GM18507 (cell line): ENCODE measurements around the gene LIME1.

Experiments used
- DNase-seq: peaks from one replicate; pipeline ENCODE4 v3.0.0; 2011; ENCODE audit warnings: low read depth; ENCODE audit not compliant: insufficient read length; ENCODE audit errors: extremely low spot score
- FAIRE-seq: peaks from 2 replicates; lab custom pipeline; 2011; peaks lifted over from hg19 to GRCh38; lab: Jason Lieb, UNC

Gene LIME1

DNA sequence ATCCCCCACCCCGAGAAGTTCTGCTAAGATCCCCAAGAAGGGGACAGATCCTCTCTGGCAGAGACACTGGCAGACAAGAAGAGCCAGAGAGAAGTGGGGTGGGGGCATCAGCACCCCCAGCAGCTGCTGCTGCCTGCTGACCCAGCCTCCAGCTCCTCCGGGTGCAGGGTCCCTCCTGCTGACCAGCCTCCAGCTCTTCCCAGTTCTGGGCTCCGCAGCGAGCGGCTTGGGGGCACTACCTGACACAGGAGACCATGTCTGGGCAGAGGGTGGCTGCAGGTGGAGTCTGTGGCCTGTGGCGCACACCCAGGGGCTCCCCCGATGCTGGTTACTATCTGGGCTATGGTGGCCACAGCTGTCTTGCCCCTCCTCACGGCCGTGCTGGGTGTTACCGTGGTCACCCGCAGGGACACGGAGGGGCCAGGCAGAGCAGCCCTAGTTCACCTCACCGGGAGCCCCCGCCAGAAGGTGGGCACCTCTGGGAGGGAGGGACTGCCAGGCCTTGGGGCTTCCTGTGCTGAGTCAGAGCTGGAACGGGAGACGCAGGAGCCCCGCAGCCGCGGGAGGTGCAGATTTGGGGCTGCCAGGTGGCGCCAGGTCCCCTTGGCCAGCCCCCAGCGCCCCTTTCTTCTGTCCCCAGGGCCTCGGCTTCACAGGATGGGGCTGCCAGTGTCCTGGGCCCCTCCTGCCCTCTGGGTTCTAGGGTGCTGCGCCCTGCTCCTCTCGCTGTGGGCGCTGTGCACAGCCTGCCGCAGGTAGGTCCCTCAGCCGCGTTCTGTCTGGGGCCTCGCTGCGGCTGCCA, 630 bp downstream of the LIME1 start:
- FAIRE-seq (peak; percentile 66), DNase-seq (no peak)

DNA sequence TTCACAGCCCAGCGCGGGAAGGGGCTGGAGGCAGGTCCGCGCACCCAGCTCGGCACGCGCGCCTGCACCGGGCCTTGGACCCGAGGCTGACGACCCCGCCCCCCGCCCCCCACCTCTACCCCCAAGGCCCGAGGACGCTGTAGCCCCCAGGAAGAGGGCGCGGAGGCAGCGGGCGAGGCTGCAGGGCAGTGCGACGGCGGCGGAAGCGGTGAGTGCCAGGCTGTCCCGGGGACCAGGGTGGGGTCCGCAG, 1.2 kb downstream of the LIME1 start:
- no peak for DNase-seq
- FAIRE-seq, result no peak

DNA sequence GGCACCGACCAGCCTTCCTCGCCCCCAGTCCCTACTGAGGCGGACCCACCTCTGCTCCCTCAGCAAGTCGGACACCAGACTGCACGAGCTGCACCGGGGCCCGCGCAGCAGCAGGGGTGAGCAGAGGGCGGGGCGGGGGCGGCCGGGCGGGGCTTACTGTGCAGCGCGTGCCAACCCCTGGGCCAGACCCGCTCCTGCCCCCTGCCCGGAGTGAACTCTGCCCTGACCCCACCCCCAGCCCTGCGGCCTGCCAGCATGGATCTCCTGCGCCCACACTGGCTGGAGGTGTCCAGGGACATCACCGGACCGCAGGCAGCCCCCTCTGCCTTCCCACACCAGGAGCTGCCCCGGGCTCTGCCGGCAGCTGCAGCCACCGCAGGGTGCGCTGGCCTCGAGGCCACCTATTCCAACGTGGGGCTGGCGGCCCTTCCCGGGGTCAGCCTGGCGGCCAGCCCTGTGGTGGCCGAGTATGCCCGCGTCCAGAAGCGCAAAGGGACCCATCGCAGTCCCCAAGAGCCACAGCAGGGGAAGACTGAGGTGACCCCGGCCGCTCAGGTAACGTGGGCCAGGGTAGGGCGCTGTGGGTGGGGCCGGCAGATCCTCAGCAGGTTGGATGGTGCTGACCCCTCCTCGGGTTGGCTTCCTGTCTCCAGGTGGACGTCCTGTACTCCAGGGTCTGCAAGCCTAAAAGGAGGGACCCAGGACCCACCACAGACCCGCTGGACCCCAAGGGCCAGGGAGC, 1.7 kb downstream of the LIME1 start:
- FAIRE-seq (no peak), DNase-seq (no peak)

DNA sequence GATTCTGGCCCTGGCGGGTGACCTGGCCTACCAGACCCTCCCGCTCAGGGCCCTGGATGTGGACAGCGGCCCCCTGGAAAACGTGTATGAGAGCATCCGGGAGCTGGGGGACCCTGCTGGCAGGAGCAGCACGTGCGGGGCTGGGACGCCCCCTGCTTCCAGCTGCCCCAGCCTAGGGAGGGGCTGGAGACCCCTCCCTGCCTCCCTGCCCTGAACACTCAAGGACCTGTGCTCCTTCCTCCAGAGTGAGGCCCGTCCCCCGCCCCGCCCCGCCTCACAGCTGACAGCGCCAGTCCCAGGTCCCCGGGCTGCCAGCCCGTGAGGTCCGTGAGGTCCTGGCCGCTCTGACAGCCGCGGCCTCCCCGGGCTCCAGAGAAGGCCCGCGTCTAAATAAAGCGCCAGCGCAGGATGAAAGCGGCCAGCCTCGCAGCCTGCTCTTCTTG, 2.2 kb downstream of the LIME1 start:
- DNase-seq (no peak), FAIRE-seq (no peak)

DNA sequence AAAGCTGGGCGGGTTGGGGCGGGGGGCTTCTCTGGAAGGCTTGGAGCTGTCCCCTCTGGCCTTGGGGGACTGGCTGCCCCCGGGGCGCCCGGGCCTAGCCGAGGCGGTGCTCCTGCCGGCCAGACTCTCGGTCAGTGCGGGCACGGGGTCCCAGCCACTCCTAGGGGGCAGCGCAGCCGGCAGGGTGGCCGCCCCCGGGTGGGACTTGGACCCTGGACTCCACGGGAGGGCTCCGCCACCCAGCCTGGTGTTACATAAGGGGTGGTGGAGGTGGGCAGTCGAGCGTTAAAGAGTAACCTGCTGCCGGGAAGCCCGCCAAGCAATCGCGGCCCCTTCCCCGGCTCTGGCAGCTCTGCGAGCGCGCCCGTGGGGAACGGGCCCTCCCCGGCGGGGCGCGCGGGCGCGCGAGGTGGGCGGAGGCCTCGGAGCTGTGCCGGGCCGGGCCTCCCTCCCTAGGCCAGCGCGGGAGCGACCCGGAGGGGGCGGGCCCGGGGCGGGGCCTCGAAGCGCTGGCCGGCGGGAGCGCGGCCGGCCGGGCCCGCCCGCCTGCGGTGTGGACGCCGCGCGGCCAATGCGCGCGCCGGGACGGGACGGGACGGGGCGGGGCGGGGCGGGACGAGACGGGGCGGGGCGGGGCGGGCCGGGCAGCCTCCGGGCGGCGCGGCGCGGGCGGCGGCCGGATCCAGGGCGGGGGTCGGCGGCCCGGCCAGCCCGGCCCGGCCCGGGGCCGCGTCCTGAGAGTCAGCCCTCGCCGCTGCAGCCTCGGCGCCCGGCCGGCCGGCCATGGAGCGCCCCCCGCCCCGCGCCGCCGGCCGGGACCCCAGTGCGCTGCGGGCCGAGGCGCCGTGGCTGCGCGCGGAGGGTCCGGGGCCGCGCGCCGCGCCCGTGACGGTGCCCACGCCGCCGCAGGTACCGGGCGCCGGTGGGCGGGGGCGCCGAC, 2.9 kb downstream of the LIME1 start, which contains the start of gene SLC2A4RG:
Gene SLC2A4RG, plus strand, starts transcription at position 647 of the 940 bp plus-strand sequence. Its CDS starts 137 bp downstream, at position 784.
- peak; percentile 88 for DNase-seq

DNA sequence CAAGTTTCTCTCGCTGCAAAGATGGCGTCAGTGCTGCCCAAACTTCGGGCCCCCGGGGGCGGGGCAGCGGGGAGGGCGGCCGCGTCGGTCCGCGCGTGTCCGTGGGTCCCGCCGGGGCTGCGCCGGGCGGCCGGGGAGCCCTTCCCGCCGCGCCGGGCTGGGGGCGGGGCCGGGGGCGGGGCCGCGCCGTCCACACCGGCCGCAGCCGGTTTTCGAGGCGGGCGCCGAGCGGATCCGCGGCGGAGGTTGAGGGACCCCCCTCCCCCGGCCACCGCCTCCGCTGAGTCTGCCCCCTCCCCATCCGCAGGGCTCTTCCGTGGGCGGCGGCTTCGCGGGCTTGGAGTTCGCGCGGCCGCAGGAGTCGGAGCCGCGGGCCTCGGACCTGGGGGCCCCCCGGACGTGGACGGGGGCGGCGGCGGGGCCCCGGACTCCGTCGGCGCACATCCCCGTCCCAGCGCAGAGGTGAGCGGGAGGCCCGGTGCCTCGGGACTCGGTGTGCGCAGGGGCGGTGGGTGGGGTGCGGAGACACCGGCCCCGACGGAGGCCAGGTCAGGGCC, 3.7 kb downstream of the LIME1 start:
- FAIRE-seq, result no peak
- no peak for DNase-seq

More for the DNA sequence above, 2.9 kb downstream of the LIME1 start, which contains the start of gene SLC2A4RG:
- no peak for FAIRE-seq

DNA sequence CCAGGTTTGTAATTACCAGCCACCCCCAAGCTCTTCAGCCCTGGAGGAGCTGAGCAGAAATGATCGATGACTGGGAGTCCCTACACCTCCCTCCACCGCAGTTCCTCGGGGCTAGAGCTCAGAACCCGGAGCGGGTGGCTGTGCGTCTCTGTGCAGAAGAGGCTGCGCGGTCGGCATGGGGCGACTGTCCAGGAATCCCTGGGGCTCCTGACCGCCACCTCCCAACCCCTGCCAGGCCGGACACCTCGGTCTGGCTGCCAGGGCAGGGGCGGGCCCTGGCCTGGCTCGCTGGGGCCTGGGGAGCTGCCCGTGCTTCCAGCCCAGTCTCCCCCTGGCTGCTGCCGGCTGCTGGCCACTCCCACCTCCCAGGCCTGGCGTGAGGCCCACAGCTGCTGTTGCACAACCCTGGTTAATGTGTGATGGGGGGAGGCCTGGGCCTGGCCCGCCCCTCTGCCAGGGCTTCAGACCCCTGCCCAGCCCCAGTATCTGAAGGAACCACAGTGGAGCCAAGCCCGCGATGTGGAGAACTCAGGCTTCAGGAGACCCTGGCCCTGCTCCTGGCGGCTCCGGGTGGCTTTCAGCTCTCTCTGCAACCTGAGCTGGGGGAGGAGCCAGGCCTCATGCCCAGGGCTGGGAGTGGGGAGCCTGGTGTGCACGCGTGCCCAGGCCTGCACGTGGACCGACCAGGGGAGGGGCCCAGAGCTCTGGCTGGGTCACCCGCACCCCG, 4.3 kb downstream of the LIME1 start:
- DNase-seq, result no peak
- FAIRE-seq, result no peak

DNA sequence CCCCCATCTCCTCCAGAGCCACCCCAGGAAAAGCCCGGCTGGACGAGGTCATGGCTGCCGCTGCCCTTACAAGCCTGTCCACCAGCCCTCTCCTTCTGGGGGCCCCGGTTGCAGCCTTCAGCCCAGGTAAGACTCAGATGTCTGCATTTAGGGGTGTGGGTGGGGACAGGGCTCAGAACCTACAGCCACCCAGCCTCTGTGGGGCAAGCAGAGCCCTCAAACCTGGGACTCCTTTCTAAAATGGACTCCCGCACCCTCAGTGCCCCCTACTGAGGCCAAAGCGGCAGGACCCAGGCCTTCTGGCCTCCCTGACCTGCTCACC, 4.9 kb downstream of the LIME1 start:
- FAIRE-seq, result no peak
- DNase-seq, result no peak

DNA sequence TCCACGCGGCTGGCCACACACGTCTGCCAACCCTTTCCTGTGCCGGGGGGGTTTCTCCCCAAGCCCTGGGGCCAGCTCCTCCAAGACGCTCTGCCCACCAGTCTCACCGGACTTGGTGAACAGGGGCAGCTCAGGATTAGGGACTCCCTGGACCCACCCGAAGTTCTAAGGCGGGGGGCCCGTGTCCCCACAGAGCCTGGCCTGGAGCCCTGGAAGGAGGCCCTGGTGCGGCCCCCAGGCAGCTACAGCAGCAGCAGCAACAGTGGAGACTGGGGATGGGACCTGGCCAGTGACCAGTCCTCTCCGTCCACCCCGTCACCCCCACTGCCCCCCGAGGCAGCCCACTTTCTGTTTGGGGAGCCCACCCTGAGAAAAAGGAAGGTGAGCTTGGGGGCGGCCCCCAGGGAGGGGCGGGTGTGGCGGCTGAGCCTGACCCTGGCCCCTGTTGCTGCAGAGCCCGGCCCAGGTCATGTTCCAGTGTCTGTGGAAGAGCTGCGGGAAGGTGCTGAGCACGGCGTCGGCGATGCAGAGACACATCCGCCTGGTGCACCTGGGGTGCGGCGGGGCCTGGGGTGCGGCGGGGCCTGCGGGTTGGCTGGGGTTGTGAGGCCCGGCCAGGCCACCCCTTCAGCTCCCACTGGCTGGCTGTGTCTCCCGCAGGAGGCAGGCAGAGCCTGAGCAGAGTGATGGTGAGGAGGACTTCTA, 5.4 kb downstream of the LIME1 start:
- no peak for FAIRE-seq
- DNase-seq, result no peak

DNA sequence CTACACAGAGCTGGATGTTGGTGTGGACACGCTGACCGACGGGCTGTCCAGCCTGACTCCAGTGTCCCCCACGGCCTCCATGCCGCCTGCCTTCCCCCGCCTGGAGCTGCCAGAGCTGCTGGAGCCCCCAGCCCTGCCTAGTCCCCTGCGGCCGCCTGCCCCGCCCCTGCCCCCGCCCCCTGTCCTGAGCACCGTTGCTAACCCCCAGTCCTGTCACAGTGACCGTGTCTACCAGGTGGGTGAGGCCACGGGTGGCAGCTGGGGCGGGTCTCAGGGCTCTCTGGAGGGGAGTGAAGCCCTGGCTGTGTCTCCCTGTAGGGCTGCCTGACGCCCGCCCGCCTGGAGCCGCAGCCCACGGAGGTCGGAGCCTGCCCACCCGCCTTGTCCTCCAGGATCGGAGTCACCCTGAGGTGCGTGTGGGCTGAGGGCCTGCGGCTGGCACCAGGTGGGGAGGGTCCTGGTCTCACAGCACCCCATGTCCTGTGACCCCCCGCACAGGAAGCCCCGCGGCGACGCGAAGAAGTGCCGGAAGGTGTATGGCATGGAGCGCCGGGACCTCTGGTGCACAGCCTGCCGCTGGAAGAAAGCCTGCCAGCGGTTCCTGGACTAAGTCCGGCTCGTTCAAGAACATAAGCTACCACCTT, 6.0 kb downstream of the LIME1 start:
- no peak for FAIRE-seq
- no peak for DNase-seq

DNA sequence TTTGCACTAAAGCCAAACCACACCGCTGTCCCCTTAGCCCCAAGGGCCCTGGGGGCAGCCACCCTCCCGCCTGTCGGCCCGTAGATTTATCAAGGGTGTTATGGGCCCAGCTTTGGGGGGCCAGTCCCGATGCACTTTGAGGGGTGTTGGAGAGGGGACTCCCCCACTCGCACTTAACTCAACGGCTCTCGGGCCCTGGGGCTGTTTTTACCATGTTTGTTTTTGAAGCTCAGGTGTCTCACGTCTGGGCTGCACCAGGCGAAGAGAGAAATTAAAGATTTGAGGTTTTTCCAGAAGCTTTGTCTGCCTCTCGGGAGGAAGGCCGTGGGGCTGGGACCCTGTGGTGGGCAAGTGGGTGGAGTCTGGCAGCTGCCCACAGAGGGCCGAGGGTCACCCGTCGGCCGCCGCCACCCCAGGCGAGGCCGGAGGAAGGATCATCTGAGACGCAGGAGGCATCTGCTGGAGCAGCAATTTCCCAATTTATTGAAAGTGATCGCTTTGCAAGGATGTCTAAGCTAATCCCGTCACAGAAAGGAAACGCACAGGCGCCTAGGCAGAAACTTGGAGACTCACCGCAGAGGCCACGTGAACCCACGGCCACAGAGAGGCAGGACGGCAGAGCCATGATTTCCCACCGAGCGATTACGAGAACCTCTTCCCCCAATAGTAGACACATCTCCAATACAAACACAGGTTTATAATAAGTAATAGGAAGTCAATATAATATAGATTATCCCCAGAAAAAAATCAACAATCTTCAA, 6.9 kb downstream of the LIME1 start:
- no peak for FAIRE-seq
- DNase-seq, result no peak

DNA sequence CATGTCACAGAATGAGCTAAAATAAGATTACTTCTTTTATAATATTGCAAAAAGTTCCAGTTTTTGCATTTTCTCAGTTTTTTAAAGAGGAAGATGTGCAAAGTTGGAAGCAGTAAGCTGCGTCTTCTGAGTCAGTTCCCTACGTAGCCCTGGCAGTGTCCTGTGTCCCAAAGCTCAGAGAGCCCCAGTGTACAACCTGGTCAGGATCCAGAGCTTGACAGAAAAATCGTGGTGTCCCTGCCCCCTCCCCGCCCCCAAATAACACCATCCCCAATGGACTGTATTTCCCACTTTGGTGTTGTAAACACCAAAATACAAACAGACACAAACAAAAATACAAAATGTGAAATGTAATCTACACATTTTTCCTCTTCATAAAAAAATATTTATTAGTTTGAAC, 7.7 kb downstream of the LIME1 start:
- DNase-seq (no peak), FAIRE-seq (no peak)

DNA sequence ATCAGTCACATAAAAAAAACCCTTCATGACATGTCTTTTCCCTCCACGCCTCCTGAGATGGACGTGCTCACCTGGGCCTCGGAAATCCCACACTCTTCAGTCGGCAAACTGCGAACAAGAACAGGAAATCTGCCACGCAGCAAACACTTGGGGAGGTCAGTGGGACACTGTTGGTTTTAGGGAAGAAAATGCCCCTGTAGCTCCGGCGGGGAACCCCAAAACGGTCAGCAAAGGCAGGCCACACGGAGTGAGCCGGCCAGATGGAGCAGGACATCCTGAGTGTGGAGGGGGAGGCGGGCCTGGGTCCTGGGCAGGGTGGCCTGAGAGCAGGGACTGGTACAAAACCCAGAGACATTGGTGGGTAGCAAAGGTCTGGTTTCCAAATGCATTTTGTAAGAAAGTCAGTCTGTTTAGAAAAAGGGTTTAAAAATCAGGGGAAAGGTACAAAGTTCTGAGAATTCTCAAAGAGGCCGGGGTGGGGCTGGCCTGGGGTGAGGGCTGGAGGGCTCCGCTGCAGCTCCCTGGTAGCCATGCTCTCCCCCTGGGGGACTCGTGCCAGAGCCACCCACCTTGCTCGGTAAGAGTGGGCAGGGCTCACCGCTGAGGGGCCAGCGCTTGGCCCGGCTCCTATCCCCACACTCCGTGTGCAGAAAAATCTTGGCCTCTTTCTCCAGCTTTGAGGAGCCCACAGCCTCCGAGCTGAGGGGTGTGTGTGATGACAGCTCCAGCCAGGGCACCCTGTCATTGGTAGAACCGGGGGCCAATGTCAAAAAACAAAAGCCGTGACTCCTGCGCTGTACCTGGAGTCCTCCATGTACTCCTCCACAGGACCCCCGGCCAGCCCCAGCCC, 8.3 kb downstream of the LIME1 start:
- FAIRE-seq (no peak), DNase-seq (no peak)

DNA sequence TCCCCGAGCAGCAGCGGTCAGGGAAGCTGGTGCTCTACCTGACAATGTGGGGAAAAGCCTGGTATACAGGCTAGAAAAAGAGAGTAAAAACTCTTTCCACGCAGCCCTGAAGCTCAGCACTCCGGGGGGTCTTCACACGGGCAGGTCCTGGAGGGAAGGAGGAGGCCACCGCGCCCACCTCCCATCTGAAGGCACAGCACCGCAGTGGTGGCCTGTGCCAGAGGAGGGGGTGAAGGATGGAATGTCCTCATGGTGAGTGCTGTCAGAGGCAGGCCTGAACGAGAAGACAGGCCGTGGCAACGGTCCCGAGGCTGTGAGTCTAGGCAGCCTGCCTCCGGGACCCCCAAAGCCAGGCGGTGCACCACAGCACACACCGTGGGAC, 9.0 kb downstream of the LIME1 start:
- no peak for DNase-seq
- FAIRE-seq, result no peak

DNA sequence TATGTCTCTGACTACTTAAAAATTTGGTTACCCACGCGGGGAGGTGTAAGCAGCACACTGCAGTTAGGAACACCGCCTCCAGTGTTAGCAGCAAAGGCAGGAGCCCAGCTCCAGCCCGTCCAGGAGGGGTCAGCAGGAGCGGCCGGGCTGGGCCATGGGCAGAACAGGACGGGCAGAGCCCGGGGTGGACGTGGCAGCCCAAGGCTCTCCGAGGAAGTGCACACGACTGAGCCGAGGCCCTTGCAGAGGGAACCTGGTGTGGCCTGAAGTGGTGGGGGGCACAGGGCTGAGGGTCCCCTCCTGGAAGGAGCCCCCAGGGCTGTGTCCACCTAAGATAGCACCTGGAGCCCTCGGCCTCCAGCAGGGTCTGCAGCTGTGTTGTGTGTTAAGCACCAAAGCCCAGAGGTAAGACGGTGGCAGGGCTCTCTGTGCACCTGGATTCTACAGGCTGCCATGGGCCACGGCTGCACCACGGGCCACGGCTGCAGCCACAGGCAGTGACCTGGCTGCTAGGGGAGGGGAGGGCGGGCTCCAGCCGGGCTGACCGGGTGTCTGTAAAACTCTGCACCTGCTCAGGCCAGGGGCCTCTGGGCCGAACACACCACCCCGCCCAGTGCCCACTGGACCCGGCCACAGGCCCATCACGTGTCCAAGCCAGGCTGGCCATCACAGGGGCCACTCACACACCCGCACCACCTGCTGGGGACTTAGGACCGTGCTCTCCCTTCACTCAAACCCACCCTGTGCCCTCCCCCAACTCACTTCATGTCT, 9.7 kb downstream of the LIME1 start:
- DNase-seq (no peak), FAIRE-seq (no peak)

DNA sequence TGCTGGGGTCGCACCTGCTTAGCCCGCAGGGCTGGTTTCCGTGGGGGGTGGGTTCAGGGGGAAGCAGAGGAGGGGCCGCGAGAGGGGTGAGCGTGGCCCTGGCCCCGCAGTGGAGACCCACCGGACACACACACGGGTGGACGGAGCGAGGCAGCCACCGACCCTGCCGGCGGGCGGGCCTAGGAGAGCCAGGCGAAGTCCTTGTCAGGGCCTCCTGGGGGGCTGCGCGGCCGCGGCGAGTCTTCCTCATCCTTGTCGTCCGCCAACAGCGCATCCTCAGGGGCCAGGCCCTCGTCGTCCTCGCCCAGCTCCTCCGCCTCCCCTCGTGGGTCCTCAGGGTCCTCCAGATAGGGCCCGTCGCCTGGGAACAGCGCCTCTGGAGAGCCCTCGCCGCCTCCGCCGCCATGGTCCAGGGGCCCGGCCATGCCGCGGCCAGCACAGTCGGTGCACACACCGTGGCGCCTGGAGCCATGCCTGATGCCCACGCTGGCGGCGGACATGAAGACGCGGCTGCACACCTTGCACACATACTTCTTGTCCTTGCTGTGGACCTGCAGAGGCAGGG, 10.4 kb downstream of the LIME1 start:
- DNase-seq, result no peak

More for the DNA sequence above, 10.4 kb downstream of the LIME1 start:
- FAIRE-seq, result no peak
